HCT116 (cell line): Measurements from ENCODE around the gene CCDC148. TPM values are rescaled to one million over a fixed set of nuclear protein-coding genes. Genes with fewer than 3 reads are reported as not detected.

ENCODE experiments used
- ATAC-seq: fragments of 200-7000 bp; cut with Tn5 transposase; 2 replicates; pipeline ENCODE4 v1.9.1; 2020; ENCODE audit warnings: mild to moderate bottlenecking, moderate library complexity
- BruUV-seq: library from RNA; stranded (reverse); fragments of 400-500 nt; replicated peaks from 2 replicates; lab custom pipeline; 2021; lab: Mats Ljungman, UMichigan
- CTCF ChIA-PET: fragments of 300-600 bp; sonication (Branson Sonifier 250); formaldehyde crosslinking; loops from one replicate; lab custom pipeline; 2021; ENCODE audit warnings: antibody characterized with exemption; lab: Charles Lee
- POLR2A ChIA-PET: fragments of 300-600, 350-600 bp; sonication (Branson Sonifier 250); formaldehyde crosslinking; loops from one replicate; lab custom pipeline; 2021; ENCODE audit warnings: antibody characterized with exemption; lab: Charles Lee
- RAD21 ChIA-PET, 2 experiments: fragments of 300-600 bp; sonication (Branson Sonifier 250); formaldehyde crosslinking; loops; one replicate each; lab custom pipeline; 2023; ENCODE audit warnings: low total read pairs in 2 of 2; ENCODE audit not compliant: uncharacterized antibody in 2 of 2, unreplicated experiment in 2 of 2, low non-redundant PET in 1 of 2; lab: Charles Lee
- DNase-seq: peaks from one replicate; pipeline ENCODE4 v3.0.0-alpha.2; 2010; ENCODE audit warnings: low read depth, low spot score
- H2AFZ ChIP-seq: fragments of 200-600 bp; shearing (Covaris generic), sonication (generic); 2 replicates; pipeline ENCODE4 v1.6.1; 2017; ENCODE audit warnings: low read depth, mixed run types, mixed read lengths, antibody characterized with exemption, low read length; ENCODE audit not compliant: poor library complexity, severe bottlenecking
- H3K27ac ChIP-seq: 2 replicates; pipeline ENCODE4 v1.5.1; 2012; ENCODE audit warnings: low read depth, low read length
- H3K27me3 ChIP-seq: fragments of 200-600 bp; sonication (generic); 2 replicates; pipeline ENCODE4 v1.6.1; 2016; ENCODE audit warnings: mixed run types, low read length, mixed read lengths; ENCODE audit not compliant: insufficient read depth
- H3K36me3 ChIP-seq, 2 experiments: fragments of 200-500 bp in 1 of 2; fragments of 200-600 bp in 1 of 2; sonication (Bioruptor generic) in 1 of 2; sonication (generic) in 1 of 2; 2 replicates each; pipeline versions ENCODE4 v1.5.1 to v1.6.1; 2014 to 2016; ENCODE audit warnings: low read length in 2 of 2, inconsistent platforms in 1 of 2, mixed read lengths in 1 of 2, mixed run types in 1 of 2; ENCODE audit not compliant: insufficient read depth in 2 of 2, control insufficient read depth in 1 of 2
- H3K4me1 ChIP-seq, 2 experiments: fragments of 200-600 bp in 1 of 2; sonication (generic) in 1 of 2; 2 replicates each; pipeline versions ENCODE4 v1.5.1 to v1.6.1; 2012 to 2017; ENCODE audit warnings: low read length in 2 of 2, inconsistent platforms in 1 of 2, mild to moderate bottlenecking in 1 of 2, mixed read lengths in 1 of 2, mixed run types in 1 of 2, moderate library complexity in 1 of 2; ENCODE audit not compliant: insufficient read depth in 2 of 2, control insufficient read depth in 1 of 2
- H3K4me2 ChIP-seq: fragments of 200-600 bp; sonication (generic); 2 replicates; pipeline ENCODE4 v1.6.1; 2017; ENCODE audit warnings: mixed run types, low read length, mixed read lengths
- H3K4me3 ChIP-seq, 2 experiments: fragments of 200-600 bp in 1 of 2; sonication (generic) in 1 of 2; replicated peaks in 1 of 2; 2 replicates each; pipeline ENCODE4 v1.5.1; 2011 to 2016; ENCODE audit warnings: low read length in 2 of 2, control low read depth in 1 of 2, low read depth in 1 of 2, mild to moderate bottlenecking in 1 of 2, mixed read lengths in 1 of 2, mixed run types in 1 of 2
- H3K79me2 ChIP-seq: fragments of 200-600 bp; sonication (generic); 2 replicates; pipeline ENCODE4 v1.6.1; 2017; ENCODE audit warnings: mild to moderate bottlenecking, mixed run types, low read length, moderate library complexity, mixed read lengths; ENCODE audit not compliant: insufficient read depth
- H3K9ac ChIP-seq: fragments of 200-600 bp; sonication (generic); 2 replicates; pipeline ENCODE4 v1.6.1; 2016; ENCODE audit warnings: low read length, mixed read lengths
- H3K9me2 ChIP-seq: fragments of 200-600 bp; sonication (generic), shearing (Covaris generic); 2 replicates; pipeline ENCODE4 v1.6.1; 2017; ENCODE audit warnings: mixed run types, mild to moderate bottlenecking, moderate library complexity; ENCODE audit not compliant: insufficient read depth
- H3K9me3 ChIP-seq, 2 experiments: fragments of 200-500 bp in 1 of 2; fragments of 200-600 bp in 1 of 2; sonication (Bioruptor generic) in 1 of 2; sonication (generic) in 1 of 2; 2 replicates each; pipeline ENCODE4 v1.6.1; 2014 to 2017; ENCODE audit warnings: low read length in 2 of 2, mixed read lengths in 2 of 2, inconsistent platforms in 1 of 2, low read depth in 1 of 2, mild to moderate bottlenecking in 1 of 2, mixed run types in 1 of 2, moderate library complexity in 1 of 2; ENCODE audit not compliant: control insufficient read depth in 1 of 2, insufficient read depth in 1 of 2
- H4K20me1 ChIP-seq: fragments of 200-600 bp; sonication (generic), shearing (Covaris generic); 2 replicates; pipeline ENCODE4 v1.6.1; 2017; ENCODE audit warnings: mixed run types, mild to moderate bottlenecking, moderate library complexity; ENCODE audit not compliant: insufficient read depth
- ATF3 ChIP-seq: IDR thresholded peaks from 2 replicates; pipeline ENCODE4 v1.6.1; 2012
- CBX3 ChIP-seq: IDR thresholded peaks from 2 replicates; pipeline ENCODE4 v1.6.1; 2012; ENCODE audit warnings: low read depth
- CEBPB ChIP-seq: IDR thresholded peaks from 2 replicates; pipeline ENCODE4 v1.6.1; 2012; ENCODE audit warnings: low read depth
- CTCF ChIP-seq, 3 experiments: fragments of 200-600 bp in 1 of 3; sonication (generic) in 1 of 3; IDR thresholded peaks in 2 of 3; conservative IDR thresholded peaks in 1 of 3; 2 replicates each; pipeline ENCODE4 v1.5.1; 2012 to 2017; ENCODE audit warnings: low read depth in 2 of 3, low read length in 2 of 3, antibody characterized with exemption in 1 of 3, borderline replicate concordance in 1 of 3, control low read depth in 1 of 3, mild to moderate bottlenecking in 1 of 3, mixed read lengths in 1 of 3, mixed run types in 1 of 3, moderate library complexity in 1 of 3; ENCODE audit not compliant: insufficient read depth in 1 of 3
- EGR1 ChIP-seq: IDR thresholded peaks from 2 replicates; pipeline ENCODE4 v1.6.1; 2012; ENCODE audit warnings: low read depth
- ELF1 ChIP-seq: IDR thresholded peaks from 2 replicates; pipeline ENCODE4 v1.6.1; 2012; ENCODE audit warnings: low read depth, borderline replicate concordance
- EZH2 ChIP-seq: fragments of 200-600 bp; sonication (generic); IDR thresholded peaks from 2 replicates; pipeline ENCODE4 v1.6.1; 2017; ENCODE audit warnings: antibody characterized with exemption, mixed run types
- EZH2phosphoT487 ChIP-seq: fragments of 200-600 bp; IDR thresholded peaks from 2 replicates; pipeline ENCODE4 v1.6.1; 2018; ENCODE audit warnings: antibody characterized with exemption, borderline replicate concordance
- FOSL1 ChIP-seq: IDR thresholded peaks from 2 replicates; pipeline ENCODE4 v1.6.1; 2012; ENCODE audit warnings: low read depth
- JUND ChIP-seq: IDR thresholded peaks from 2 replicates; pipeline ENCODE4 v1.6.1; 2012
- MAX ChIP-seq: IDR thresholded peaks from 2 replicates; pipeline ENCODE4 v1.6.1; 2012
- POLR2A ChIP-seq: IDR thresholded peaks from 2 replicates; pipeline ENCODE4 v1.7.0; 2011; ENCODE audit warnings: borderline replicate concordance; ENCODE audit not compliant: insufficient read depth, insufficient read length; ENCODE audit errors: extremely low read depth
- POLR2AphosphoS5 ChIP-seq: IDR thresholded peaks from 2 replicates; pipeline ENCODE4 v1.6.1; 2011; ENCODE audit warnings: mild to moderate bottlenecking, low read depth, low read length, moderate library complexity
- RAD21 ChIP-seq: IDR thresholded peaks from 2 replicates; pipeline ENCODE4 v1.6.1; 2012; ENCODE audit warnings: low read depth, mild to moderate bottlenecking
- SIN3A ChIP-seq: IDR thresholded peaks from 2 replicates; pipeline ENCODE4 v1.6.1; 2012; ENCODE audit warnings: low read depth
- SP1 ChIP-seq: IDR thresholded peaks from 2 replicates; pipeline ENCODE4 v1.6.1; 2012; ENCODE audit warnings: low read depth
- SRF ChIP-seq: IDR thresholded peaks from 2 replicates; pipeline ENCODE4 v1.6.1; 2012; ENCODE audit warnings: low read depth
- TCF7L2 ChIP-seq: IDR thresholded peaks from 2 replicates; pipeline ENCODE4 v1.7.0; 2011; ENCODE audit warnings: borderline replicate concordance, inconsistent platforms; ENCODE audit not compliant: insufficient read depth, insufficient read length; ENCODE audit errors: extremely low read depth
- YY1 ChIP-seq: IDR thresholded peaks from 2 replicates; pipeline ENCODE4 v1.6.1; 2011; ENCODE audit warnings: low read length, low read depth, moderate library complexity, mild to moderate bottlenecking; ENCODE audit not compliant: insufficient replicate concordance; ENCODE audit errors: extremely low read depth
- ZFX ChIP-seq: fragments of 450-650 bp; IDR thresholded peaks from 2 replicates; pipeline ENCODE4 v1.6.1; 2017
- ZNF274 ChIP-seq: fragments of 200-500 bp; sonication (Bioruptor generic); IDR thresholded peaks from 2 replicates; pipeline ENCODE4 v1.6.1; 2014; ENCODE audit warnings: mild to moderate bottlenecking, low read depth, low read length, inconsistent platforms
- intact Hi-C: fragments of 100-400 bp; cut with micrococcal nuclease; formaldehyde crosslinking; loops from 2 replicates; pipeline ENCODE4 v1.10.0; 2022
- total RNA-seq: library from RNA; stranded (reverse); gene quantifications from one replicate; pipeline ENCODE4 v1.2.1, GENCODE V29; 2021; ENCODE audit not compliant: unreplicated experiment

The CCDC148 gene
- total RNA-seq, 1 experiment from 2014 or later, result 0.59 TPM

GRCh38 chr2:158478237-158478636 lies 21.7 kb upstream of the CCDC148 start (continued):
- TF ChIP-seq ZFX, result no peak
- TF ChIP-seq RAD21, result no peak
- no peak for TF ChIP-seq EZH2phosphoT487
- TF ChIP-seq SIN3A, result no peak
- no peak for TF ChIP-seq JUND
- no peak for TF ChIP-seq POLR2A
- TF ChIP-seq POLR2AphosphoS5, result no peak
- TF ChIP-seq MAX, result no peak

- no TSS peak for BruUV-seq
- intact Hi-C loops, result no loop called here
- RAD21 ChIA-PET, result no interaction called here
- ATAC-seq, result no peak
- H3K27me3 ChIP-seq, result no peaks in the 10 kb centered on the region
- H3K79me2 ChIP-seq, result peaks cover 33% of the 10 kb centered on the region
- 0 out of 4 replicates have a peak, but pooled peaks cover 0 to 4% of the 10 kb centered on the region in 2 experiments for H3K36me3 ChIP-seq
- no peak overlapping the region for H3K9ac ChIP-seq
- H3K27ac ChIP-seq, result no peak overlapping the region
- no peaks in the 10 kb centered on the region for H3K9me2 ChIP-seq
- POLR2A ChIA-PET, result no interaction called here
- no peaks in the 10 kb centered on the region for H3K9me3 ChIP-seq
- H3K4me3 ChIP-seq, result no peak overlapping the region
- CTCF ChIA-PET, result interaction anchor here (1.1 kb wide), 1 partner anchor 9 kb away, joined by 4 read pairs; no protein-coding TSS in a partner anchor
- no peak for TF ChIP-seq SIN3A
- no peak for TF ChIP-seq JUND
- TF ChIP-seq SP1, result no peak
- no peak for TF ChIP-seq CBX3
- TF ChIP-seq EZH2, result no peak
- TF ChIP-seq POLR2A, result no peak
- no peak for TF ChIP-seq ELF1
- no peak for TF ChIP-seq MAX
- TF ChIP-seq ZNF274, result no peak
- no peak for TF ChIP-seq EGR1
- no peak for TF ChIP-seq SRF
- TF ChIP-seq CEBPB, result no peak
- no peak for TF ChIP-seq CTCF (IDR thresholded peaks at IDR 0.05 in 2 of 3, conservative IDR thresholded peaks at IDR 0.05 in 1 of 3; ENCODE audit: borderline replicate concordance in 1 of 3, insufficient read depth in 1 of 3, low read depth in 2 of 3, low read length in 2 of 3)
- no peak for TF ChIP-seq EZH2phosphoT487
- no peak for TF ChIP-seq FOSL1
- TF ChIP-seq TCF7L2, result no peak
- no peak for TF ChIP-seq ATF3
- TF ChIP-seq RAD21, result no peak
- TF ChIP-seq YY1, result no peak
- H4K20me1 ChIP-seq, result peaks cover 2% of the 10 kb centered on the region; the same call in 1 of the 2 replicates
- no peak for DNase-seq
- no peak overlapping the region for H3K4me2 ChIP-seq
- peaks cover 0 to 7% of the 10 kb centered on the region in 2 experiments; a peak in 2 of 4 replicates for H3K4me1 ChIP-seq
- no peak overlapping the region for H2AFZ ChIP-seq
Measured at GRCh38 chr2:158477202-158477601, 20.6 kb upstream of the CCDC148 start.
